Suprapubic skin (tissue), 3 donors: ENCODE measurements around the gene DENND2A.
"Not testable (repeated sequence)": the region's sequence is repeated elsewhere in the genome, so short reads cannot be mapped to it uniquely, and the experiment has no call there.

Experiments used
- EP300 ChIP-seq: sonication (generic); formaldehyde crosslinking; IDR thresholded peaks from one replicate; pipeline ENCODE4 v1.6.1; 2017; ENCODE audit warnings: antibody characterized with exemption
- POLR2A ChIP-seq, 2 donors: fragments of 450-650 bp; IDR thresholded peaks; one replicate each; pipeline ENCODE4 v1.6.1; 2017; ENCODE audit warnings: antibody characterized with exemption in 2 of 2, mild to moderate bottlenecking in 2 of 2, moderate library complexity in 2 of 2
- TF ChIP-seq, protein P1 (sequence below), 2 donors: fragments of 200-600 bp in 1 of 2; fragments of 450-650 bp in 1 of 2; sonication (generic) in 1 of 2; IDR thresholded peaks; one replicate each; pipeline ENCODE4 v1.5.1; 2016 to 2019; ENCODE audit warnings: antibody characterized with exemption in 2 of 2, mild to moderate bottlenecking in 1 of 2, moderate library complexity in 1 of 2

DNA sequence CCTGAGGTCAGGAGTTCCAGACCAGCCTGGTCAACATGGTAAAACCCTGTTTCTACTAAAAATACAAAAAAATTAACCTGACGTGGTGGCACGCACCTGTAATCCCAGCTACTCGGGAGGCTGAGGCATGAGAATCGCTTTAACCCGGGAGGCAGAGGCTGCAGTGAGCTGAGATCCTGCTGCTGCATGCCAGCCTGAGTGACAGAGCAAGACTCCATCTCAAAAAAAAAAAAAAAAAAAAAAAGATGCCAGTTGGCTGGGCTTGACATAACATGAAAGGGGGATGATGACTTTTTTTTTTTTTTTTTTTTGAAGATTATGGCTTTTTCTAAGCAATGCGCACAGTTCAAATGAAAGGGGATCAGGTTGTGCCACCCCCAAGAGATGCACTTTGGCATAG is 133.1 kb downstream of the DENND2A start:
- not testable (repeated sequence) for TF ChIP-seq POLR2A (IDR thresholded peaks at IDR 0.05); EP300
- TF ChIP-seq, protein P1, sequence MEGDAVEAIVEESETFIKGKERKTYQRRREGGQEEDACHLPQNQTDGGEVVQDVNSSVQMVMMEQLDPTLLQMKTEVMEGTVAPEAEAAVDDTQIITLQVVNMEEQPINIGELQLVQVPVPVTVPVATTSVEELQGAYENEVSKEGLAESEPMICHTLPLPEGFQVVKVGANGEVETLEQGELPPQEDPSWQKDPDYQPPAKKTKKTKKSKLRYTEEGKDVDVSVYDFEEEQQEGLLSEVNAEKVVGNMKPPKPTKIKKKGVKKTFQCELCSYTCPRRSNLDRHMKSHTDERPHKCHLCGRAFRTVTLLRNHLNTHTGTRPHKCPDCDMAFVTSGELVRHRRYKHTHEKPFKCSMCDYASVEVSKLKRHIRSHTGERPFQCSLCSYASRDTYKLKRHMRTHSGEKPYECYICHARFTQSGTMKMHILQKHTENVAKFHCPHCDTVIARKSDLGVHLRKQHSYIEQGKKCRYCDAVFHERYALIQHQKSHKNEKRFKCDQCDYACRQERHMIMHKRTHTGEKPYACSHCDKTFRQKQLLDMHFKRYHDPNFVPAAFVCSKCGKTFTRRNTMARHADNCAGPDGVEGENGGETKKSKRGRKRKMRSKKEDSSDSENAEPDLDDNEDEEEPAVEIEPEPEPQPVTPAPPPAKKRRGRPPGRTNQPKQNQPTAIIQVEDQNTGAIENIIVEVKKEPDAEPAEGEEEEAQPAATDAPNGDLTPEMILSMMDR (IDR thresholded peaks at IDR 0.05), result not testable (repeated sequence)
